RPMI8226 (cell line): ENCODE data around the gene COL23A1.
A peak's percentile ranks its signal among the peaks of the same experiment; 100 is the strongest.

Source experiments
- DNase-seq: peaks from one replicate; pipeline ENCODE4 v3.0.0-alpha.2; 2015

Gene COL23A1

GRCh38 chr5:178215280-178216002 is 374.8 kb downstream of the COL23A1 start:
- DNase-seq: no peak

GRCh38 chr5:178214160-178214803 is 375.9 kb downstream of the COL23A1 start:
- DNase-seq: no peak

- DNase-seq: no peak
Observed at GRCh38 chr5:178213748-178214151, 376.4 kb downstream of the COL23A1 start.

GRCh38 chr5:178213003-178213461 is 377.2 kb downstream of the COL23A1 start:
- no peak for DNase-seq

- no peak for DNase-seq
Observed at GRCh38 chr5:178212241-178213002, 377.8 kb downstream of the COL23A1 start.

GRCh38 chr5:178211095-178212048 is 378.8 kb downstream of the COL23A1 start:
- DNase-seq: no peak

- no peak for DNase-seq
Observed at GRCh38 chr5:178210686-178211085, 379.5 kb downstream of the COL23A1 start.

GRCh38 chr5:178210073-178210535 is 380.1 kb downstream of the COL23A1 start:
- DNase-seq: no peak

- no peak for DNase-seq
Observed at GRCh38 chr5:178209334-178210072, 380.7 kb downstream of the COL23A1 start.

GRCh38 chr5:178208540-178209227 is 381.5 kb downstream of the COL23A1 start:
- no peak for DNase-seq

GRCh38 chr5:178207917-178208280 is 382.3 kb downstream of the COL23A1 start:
- DNase-seq: no peak

- no peak for DNase-seq
Observed at GRCh38 chr5:178207183-178207916, 382.8 kb downstream of the COL23A1 start.

- DNase-seq: no peak
Observed at GRCh38 chr5:178206166-178207101, 383.8 kb downstream of the COL23A1 start.

GRCh38 chr5:178205749-178206047 is 384.5 kb downstream of the COL23A1 start:
- DNase-seq: no peak

- DNase-seq: peak; percentile 88
Observed at GRCh38 chr5:178204935-178205748, 385.1 kb downstream of the COL23A1 start.

- peak; percentile 97 for DNase-seq
Observed at GRCh38 chr5:178204182-178204934, 385.8 kb downstream of the COL23A1 start, which contains the start of gene HNRNPAB. Gene HNRNPAB (plus strand): TSS chr5:178204533. CDS start chr5:178204838, 305 bp downstream.

- no peak for DNase-seq
Observed at GRCh38 chr5:178203670-178204181, 386.5 kb downstream of the COL23A1 start.
